Measurements from ENCODE around the gene CD79A.

The CD79A gene

DNA sequence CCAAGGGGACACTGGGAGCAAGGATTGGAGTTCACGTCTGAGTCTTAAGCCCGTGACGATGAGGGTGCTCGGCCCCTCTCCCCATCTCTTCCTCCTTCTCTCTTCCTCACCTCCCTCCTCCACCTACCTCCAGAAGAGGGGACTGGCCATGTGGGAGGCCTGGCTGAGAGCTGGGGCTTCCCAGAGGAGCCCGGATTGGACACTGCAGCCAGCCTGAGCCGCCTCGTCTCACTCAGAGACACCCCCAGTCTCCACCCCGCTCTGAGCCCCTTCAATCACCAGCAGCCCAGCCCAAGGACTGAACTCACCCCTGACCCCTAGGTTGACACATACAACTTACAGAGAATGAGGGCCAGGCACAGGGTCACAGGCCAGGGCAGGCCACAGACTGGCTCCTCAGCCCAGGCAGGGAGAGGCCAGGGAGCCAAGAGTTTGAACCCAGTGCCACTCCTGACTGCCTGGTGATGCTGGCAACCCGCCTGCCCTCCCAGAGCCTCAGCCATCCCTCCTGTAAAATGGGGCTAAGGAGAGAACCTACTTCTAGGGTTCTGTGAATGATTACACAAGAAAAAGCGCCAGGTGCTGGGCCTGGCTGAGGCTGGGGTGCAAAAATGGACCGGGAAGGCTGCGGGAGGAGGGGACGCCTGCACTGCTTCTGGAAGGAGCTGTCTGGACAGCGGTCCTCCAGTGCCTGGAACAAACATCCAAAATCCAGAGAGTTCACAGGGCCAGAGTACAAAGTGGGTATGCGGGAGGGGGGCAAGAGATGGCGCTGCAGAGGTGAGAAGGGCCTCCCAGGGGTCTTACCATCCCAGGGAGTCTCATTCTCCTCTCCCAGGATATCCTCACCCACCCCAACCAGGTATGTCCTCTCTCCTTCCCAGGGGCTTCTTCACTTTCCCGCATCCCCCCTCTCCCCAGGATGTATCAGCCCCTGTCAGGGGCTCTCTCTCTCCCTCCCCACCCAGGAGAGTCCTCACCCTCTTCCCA lies 1.1 kb downstream of the CD79A start:
- Histone ChIP-seq H3K36me3 (ENCODE audit: control insufficient read depth, insufficient read depth, low read length) (peaks cover 13% of the 10 kb centered on the region), H3K4me3 (replicated peaks; ENCODE audit: low read depth, low read length) (peak overlapping the region; percentile 78), H3K27me3 (replicated peaks; ENCODE audit: control insufficient read depth, insufficient read depth, low read length) (no peaks in the 10 kb centered on the region)
- peak; percentile 68 for DNase-seq (ENCODE audit: extremely low read depth, insufficient read length)
- TF ChIP-seq, protein P1, sequence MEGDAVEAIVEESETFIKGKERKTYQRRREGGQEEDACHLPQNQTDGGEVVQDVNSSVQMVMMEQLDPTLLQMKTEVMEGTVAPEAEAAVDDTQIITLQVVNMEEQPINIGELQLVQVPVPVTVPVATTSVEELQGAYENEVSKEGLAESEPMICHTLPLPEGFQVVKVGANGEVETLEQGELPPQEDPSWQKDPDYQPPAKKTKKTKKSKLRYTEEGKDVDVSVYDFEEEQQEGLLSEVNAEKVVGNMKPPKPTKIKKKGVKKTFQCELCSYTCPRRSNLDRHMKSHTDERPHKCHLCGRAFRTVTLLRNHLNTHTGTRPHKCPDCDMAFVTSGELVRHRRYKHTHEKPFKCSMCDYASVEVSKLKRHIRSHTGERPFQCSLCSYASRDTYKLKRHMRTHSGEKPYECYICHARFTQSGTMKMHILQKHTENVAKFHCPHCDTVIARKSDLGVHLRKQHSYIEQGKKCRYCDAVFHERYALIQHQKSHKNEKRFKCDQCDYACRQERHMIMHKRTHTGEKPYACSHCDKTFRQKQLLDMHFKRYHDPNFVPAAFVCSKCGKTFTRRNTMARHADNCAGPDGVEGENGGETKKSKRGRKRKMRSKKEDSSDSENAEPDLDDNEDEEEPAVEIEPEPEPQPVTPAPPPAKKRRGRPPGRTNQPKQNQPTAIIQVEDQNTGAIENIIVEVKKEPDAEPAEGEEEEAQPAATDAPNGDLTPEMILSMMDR (IDR thresholded peaks at IDR 0.05; ENCODE audit: insufficient read depth, low read length, poor library complexity, severe bottlenecking), result no peak

DNA sequence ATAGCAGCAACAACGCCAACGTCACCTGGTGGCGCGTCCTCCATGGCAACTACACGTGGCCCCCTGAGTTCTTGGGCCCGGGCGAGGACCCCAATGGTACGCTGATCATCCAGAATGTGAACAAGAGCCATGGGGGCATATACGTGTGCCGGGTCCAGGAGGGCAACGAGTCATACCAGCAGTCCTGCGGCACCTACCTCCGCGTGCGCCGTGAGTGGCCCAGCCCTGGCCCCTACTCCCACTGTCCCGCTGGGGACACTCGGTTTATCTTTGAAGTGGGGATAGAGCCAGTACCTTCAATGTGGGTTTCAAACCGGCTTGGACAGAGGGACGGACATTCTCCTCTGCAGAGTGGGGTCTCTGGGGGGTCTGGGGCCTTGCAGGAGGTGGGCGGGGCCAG lies 2.0 kb downstream of the CD79A start:
- TF ChIP-seq, protein P1 (IDR thresholded peaks at IDR 0.05; ENCODE audit: insufficient read depth, low read length, poor library complexity, severe bottlenecking), result no peak
- DNase-seq (ENCODE audit: extremely low read depth, insufficient read length), result no peak
- H3K27me3 ChIP-seq (replicated peaks; ENCODE audit: control insufficient read depth, insufficient read depth, low read length), result no peaks in the 10 kb centered on the region
- H3K36me3 ChIP-seq (ENCODE audit: control insufficient read depth, insufficient read depth, low read length), result peaks cover 13% of the 10 kb centered on the region
- peak overlapping the region; percentile 78 for H3K4me3 ChIP-seq (replicated peaks; ENCODE audit: low read depth, low read length)

DNA sequence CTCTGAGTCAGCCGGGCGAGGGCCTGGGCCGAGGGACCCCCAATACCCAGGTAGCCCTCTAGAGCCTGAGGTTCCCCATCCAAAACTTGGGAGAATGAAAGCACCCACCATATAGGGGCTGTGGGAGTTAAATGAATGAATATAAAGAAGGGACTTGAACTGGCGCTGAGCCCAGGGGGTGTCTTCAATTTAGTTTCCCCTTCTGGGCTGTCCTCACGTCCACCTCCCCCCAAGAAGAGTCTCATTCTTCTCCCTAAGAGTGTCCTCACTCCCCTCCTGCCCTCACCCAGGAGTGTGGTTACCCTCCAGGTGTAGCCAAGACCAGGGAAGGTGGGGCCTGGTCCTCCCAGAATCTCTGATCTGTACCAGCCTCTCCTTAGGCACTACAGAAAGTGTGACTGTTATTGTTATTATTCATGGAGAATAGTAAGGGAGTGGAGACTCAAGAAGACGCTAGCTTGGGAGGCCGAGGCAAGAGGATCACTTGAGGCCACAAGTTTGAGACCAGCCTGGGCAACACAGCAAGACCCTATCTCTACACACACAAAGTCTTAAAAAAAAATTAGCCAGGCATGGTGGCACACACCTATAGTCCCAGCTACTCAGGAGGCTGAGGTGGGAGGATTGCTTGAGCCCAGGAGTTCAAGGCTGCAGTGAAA lies 2.7 kb downstream of the CD79A start:
- Histone ChIP-seq H3K27me3 (replicated peaks; ENCODE audit: control insufficient read depth, insufficient read depth, low read length) (no peaks in the 10 kb centered on the region), H3K36me3 (ENCODE audit: control insufficient read depth, insufficient read depth, low read length) (peaks cover 13% of the 10 kb centered on the region), H3K4me3 (replicated peaks; ENCODE audit: low read depth, low read length) (0 out of 2 replicates have a peak overlapping the region, but pooled peaks have one; percentile 12)
- no peak for DNase-seq (ENCODE audit: extremely low read depth, insufficient read length)
- TF ChIP-seq, protein P1 (IDR thresholded peaks at IDR 0.05; ENCODE audit: insufficient read depth, low read length, poor library complexity, severe bottlenecking), result no peak

DNA sequence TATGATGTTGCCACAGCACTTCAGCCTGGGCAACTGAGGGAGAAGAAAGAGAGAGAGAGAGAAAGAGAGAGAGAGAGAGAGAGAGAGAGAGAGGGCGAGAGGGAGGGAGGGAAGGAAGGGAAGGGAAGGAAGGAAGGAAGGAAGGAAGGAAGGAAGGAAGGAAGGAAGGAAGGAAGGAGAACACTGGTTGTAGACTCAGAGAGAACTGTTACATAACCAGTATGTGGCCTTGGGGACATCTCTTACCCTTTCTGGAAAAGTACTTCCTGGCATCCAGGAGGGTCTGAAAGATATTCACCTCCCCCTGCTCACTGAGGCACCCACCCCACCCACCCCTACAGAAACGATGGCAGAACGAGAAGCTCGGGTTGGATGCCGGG lies 3.2 kb downstream of the CD79A start:
- Histone ChIP-seq H3K36me3 (ENCODE audit: control insufficient read depth, insufficient read depth, low read length) (peaks cover 13% of the 10 kb centered on the region), H3K4me3 (replicated peaks; ENCODE audit: low read depth, low read length) (no peak overlapping the region), H3K27me3 (replicated peaks; ENCODE audit: control insufficient read depth, insufficient read depth, low read length) (no peaks in the 10 kb centered on the region)
- TF ChIP-seq, protein P1 (IDR thresholded peaks at IDR 0.05; ENCODE audit: insufficient read depth, low read length, poor library complexity, severe bottlenecking), result no peak
- no peak for DNase-seq (ENCODE audit: extremely low read depth, insufficient read length)

DNA sequence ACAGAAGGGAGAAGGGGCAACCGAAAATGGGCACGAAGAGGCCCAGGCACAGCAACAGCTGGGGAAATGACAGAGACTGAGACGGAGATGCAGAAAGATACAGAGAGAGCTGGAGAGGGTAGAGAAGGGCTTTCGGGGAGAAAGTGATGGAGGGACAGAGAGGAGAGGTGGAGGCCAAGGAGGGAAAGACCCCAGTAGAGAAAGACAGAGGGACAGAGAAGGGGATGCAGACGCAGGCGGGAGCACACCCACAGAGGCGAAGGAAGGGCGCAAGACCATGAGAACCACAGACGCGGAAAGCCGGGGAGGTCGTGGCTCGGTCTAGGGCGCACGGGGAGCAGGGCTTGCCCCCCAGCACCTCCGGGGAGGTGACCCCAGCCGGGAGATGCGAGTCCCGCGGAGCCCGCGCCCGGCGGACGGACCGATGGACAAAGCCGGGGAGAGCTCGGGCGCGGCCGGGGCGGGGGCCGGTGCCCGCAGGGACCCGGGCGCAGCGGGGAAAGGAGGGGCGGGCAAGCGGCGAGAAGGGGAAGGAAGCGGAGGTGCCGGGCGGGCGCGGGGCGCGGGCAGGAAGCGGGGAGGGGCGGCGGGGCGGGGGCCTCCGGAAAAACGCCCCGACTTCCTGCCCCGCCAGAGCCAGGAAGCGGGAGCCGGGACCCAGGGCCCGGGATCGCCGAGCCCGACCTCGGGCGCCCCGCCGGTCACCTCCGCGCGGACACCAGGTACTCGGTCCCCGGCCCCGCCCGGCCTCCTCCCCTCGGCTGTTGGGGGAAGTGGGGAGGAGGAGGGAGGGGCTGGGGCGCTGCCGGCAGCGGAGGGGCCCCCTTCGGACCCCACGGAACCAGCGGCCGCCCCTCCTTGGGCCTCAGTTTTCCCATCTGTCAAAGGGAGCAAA lies 5.7 kb downstream of the CD79A start, which contains the start of gene ARHGEF1:
ARHGEF1 (plus strand) TSS at position 617 of the 895 bp plus-strand sequence. CDS start 4,899 bp downstream, outside the sequence.
- peaks cover 13% of the 10 kb centered on the region for H3K36me3 ChIP-seq (ENCODE audit: control insufficient read depth, insufficient read depth, low read length)
- DNase-seq (ENCODE audit: extremely low read depth, insufficient read length), result peak; percentile 73
- no peaks in the 10 kb centered on the region for H3K27me3 ChIP-seq (replicated peaks; ENCODE audit: control insufficient read depth, insufficient read depth, low read length)
- TF ChIP-seq, protein P1 (IDR thresholded peaks at IDR 0.05; ENCODE audit: insufficient read depth, low read length, poor library complexity, severe bottlenecking), result no peak
- H3K4me3 ChIP-seq (replicated peaks; ENCODE audit: low read depth, low read length), result peak within 1 kb of the TSS; percentile 95

All from GM06990 (cell line).